GM21360 (cell line): ENCODE results near the gene TTC12.
A peak's percentile ranks its signal among the peaks of the same experiment; 100 is the strongest.

ENCODE experiments used
- ATAC-seq: cut with Tn5 transposase; IDR thresholded peaks from one replicate; pipeline ENCODE4 v1.9.1; 2021; ENCODE audit warnings: mild to moderate bottlenecking, moderate library complexity; ENCODE audit not compliant: unreplicated experiment

TTC12 gene

DNA sequence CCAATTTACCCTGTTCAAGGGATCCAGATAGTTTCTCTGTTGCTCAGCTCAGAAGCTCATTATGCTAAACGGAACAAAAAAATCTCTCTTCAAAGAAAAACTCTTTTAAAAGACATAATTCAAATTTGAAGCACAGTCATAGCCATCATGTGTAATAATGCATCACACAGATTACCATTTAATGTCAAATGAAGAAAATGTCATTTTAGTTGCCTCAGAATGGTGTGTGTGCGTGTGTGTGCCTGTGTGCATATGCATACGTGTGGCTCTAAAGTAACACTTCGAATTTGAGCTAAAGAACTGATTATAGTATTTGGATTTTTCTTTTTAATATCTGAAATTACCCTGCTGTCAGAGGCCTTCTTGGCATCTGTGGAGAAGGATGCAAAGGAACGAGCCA is 9.9 kb downstream of the TTC12 start:
- ATAC-seq: no peak

- no peak for ATAC-seq
These were observed 15.3 kb downstream of the TTC12 start for GRCh38 chr11:113329725-113330124.

GRCh38 chr11:113331441-113331840 is 17.1 kb downstream of the TTC12 start:
- no peak for ATAC-seq

DNA sequence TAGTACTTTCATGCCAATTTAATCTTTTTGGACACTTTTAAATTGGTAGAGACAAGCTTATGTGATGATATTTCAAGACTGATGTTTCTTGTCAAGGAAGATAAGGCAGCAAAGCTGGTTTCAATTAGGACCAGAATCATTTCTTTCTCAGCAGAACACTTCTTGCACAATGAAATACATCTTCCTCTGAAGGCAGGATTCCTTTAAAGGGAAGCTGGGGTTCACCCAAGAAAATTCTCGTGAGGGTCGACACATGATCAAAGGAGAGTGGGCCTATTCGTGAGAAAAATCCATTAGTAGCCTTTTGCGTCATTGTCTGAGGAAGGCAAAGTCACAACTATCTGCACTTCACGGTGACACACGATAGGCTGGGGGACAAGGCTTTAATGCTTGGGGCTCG is 17.6 kb downstream of the TTC12 start:
- ATAC-seq: no peak

DNA sequence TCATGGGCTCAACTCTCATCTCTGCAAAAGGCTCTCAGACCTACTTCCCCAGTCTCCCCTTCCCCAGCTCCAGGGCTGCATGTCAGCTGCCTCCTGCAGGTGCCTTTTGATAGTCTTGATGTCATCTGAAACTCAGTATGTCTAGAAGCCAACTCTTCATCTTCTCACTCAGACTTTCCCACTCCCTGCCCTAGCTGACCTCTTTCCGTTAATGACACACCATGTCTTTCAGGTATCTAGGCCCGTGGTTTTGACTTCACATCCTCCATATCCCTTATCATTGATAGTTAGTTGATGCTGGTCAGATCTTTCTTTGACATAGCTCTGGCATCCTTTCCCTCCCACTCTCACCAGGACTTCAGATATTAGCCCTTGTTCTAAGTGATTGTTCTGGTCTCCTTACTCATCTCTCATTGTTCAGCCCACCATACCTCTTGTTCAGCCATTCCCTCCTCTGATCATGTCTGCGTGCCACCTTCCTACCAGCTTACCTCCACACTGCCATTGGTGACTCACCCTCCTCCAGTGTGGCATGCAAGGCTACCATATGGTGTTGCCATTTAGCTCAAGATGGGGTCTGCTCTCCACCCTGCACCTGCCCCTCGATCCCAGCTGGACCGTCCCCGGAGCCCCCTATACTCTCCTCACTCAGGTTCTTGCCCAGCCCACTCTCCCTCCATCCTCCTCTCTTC is 18.4 kb downstream of the TTC12 start:
- ATAC-seq: no peak

- ATAC-seq: peak; percentile 50
These were observed 19.8 kb downstream of the TTC12 start for GRCh38 chr11:113334183-113334582.

- ATAC-seq: no peak
These were observed 24.3 kb downstream of the TTC12 start for GRCh38 chr11:113338730-113339129.

DNA sequence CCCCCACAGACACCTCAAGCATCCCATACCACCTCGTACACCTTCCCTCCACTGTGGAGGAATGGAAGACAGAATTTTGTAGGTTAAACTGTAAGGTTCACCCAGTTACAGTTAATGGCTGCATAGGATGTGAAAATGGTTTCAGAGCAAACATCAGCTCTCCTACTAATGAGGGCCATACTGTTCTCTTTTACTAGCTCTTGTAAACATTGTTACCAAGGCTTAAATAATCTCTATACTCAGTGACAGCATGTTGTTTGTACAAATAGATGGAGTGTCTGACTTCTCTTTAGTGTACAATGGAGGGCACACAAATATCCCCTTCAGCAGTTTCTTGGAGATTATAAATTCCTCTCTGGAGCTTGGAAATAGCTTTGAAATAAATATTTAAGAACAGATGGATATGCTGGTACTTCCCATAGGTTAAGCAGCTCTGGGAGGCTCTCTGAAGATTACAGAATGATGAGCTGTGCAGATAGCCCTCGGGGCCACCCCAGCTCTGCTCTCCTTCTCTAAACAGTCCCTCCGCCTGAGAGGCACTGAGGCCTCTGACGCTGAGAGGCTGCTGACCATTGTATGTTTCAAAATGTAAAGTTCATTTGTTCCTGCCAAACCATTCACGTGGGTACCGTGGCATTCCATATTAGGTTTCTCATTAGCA is 25.7 kb downstream of the TTC12 start:
- no peak for ATAC-seq

DNA sequence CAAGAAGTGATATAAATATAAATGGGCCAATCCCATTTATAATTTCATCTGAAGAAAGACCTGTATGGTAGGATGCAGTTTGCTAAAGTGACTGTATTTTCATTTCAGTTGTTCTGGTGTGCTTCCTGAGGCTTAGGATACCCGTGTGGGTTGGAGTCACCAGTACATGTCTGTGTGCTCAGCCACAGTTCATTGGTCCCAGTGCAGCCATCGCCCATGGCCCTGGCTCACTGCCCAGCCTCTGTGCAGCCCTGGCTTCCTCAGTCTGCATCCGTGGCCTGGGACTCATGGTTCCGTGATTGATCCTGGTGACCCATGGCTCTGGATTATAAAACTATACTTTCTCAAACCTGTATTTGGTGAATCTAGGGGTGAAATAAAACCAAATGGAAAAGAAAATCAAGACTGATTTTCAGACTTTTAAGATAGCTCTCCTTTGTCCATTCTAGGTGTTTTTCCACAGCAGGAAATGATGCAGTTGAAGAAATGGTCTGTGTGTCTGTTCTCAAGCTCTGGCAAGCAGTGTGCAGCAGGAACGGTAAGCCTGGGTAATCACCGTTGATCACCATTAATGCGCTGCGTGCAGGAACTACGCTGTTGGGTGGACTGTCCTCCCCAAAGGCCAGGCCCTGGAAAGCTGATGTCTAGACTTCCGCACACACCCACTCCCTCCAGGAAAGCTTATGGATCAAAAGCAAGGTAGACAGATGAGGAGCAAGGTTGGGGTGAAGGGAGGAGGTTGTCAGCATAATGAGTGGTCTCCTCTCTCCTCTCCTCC is 27.2 kb downstream of the TTC12 start:
- ATAC-seq: no peak

DNA sequence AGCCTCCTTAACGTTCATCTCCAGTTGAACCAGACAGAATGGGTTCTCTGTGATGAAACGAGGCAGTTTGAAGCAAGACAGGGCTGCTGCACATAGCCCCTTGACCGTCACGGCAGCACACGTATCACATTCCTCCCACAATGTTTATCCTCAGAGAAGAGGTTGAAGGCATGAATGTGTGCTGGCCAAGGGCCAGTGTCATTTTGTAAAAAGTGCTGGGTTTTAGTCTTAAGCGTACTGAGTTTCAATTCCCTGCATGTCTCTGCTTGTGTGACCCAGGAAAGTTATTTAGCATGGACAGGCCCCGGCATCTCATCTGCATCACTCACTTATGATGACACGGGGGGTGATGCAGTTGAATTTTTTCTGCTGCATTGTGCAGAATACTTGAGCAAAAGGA is 31.6 kb downstream of the TTC12 start:
- no peak for ATAC-seq

DNA sequence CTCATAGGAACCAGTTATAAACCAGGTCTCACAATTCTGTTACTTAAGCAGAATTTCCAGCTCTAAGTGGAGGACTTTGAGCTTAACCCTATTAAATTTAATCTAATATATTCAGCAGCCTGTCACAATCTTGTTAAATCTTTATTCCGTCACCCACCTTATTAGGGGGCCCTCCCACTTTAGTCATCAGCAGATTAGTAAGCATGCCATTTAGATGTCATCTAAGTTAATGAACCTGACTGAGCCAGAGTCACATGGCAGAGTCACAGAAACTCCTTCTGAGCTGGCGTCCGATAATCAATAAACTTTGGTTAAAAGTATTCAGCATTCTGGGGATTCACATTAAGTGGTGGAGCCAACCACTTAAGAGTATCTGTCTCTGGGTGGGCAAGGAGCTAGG is 35.1 kb downstream of the TTC12 start:
- ATAC-seq: no peak

- no peak for ATAC-seq
These were observed 36.1 kb downstream of the TTC12 start for GRCh38 chr11:113350336-113351067.

DNA sequence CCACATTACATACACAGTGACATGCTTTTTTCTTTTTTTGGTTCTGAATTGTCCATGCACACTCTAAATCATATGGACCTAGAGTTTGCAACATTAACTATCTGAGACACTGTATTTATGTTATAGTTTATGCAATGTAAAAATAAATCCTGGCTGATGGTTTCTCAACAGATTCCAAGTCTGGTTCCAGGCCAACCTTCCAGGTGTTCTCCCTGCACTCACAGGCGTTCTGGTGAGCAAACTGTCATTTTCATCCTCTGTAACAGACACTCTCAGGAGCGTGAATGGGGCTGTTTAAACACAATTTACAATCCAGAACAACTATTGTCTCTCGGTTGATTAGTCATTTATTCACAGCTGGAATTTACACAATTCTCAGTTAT is 36.7 kb downstream of the TTC12 start:
- no peak for ATAC-seq

GRCh38 chr11:113351480-113351879 is 37.1 kb downstream of the TTC12 start:
- ATAC-seq: no peak

GRCh38 chr11:113356203-113356602 is 41.8 kb downstream of the TTC12 start:
- ATAC-seq: no peak

GRCh38 chr11:113363406-113363805 is 49.0 kb downstream of the TTC12 start:
- ATAC-seq: no peak

DNA sequence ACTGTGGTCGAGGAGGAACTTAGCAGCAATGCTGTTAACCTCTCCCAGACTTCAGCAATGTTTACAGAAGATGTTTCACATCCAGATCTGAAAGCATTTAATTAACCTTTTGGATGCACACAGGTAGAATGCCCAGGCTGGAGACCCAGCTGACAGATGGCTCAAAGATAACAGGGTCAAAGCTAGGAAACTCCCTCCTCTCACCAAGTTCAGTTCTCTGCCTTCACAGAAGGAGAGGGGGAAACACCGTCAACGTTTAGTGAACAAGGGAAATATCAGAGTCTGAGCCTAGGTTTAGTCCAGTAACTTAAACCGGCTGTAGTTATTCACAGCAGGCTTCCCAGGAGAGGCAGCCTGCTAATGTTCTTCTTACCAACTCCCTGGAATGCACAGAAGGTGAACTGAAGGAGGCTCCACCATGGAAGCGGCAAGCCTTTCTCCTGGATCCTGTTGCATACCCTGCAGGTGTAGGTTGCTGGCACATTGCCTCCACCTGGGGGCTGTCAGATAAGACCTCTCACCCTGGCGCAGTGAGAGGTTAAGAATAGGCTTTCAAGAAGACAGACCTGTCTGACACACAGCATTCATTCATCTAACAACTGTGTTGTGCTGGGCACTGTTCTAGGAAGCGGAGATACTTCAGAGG is 49.7 kb downstream of the TTC12 start:
- ATAC-seq: no peak

DNA sequence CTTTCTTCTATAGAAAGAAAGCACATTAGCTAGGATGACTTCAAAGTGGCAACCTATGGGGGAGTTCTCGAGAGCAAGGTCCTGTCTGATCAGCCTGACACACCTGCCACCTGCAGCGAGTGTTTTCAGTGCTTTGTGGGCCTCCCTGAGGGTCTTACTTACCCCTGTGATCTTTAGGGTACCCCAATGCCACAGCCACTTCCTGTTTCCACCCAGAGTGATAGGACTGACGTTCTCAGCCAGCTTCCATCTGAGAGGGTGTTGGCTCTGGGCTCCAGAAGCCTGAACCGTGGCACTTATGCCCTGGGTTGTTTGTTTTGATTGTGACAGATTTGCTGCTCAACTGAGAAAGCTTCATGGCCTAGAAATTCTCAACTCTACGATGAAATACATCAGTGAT is 51.5 kb downstream of the TTC12 start:
- ATAC-seq: no peak

- no peak for ATAC-seq
These were observed 55.0 kb downstream of the TTC12 start for GRCh38 chr11:113369411-113369810.

GRCh38 chr11:113370634-113371033 is 56.3 kb downstream of the TTC12 start:
- no peak for ATAC-seq

DNA sequence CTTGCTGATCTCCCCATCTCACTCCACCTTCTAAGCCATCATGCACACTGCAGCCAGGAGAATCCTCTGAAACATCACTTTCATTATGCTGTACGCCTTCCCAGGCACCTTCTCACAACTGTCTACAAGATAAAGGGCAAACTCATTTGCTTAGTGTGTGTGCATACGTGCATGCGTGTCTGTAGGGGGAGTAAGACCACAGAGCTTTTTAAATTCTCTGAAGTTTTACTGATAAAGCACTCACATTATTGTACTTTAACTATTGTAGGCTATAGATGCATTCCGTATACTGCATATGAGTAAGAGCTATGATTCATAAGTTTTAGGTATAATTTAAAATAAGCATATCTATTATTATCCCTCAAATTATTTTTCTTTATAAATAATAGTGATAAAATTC is 57.9 kb downstream of the TTC12 start:
- no peak for ATAC-seq
